Panc1 (cell line): ENCODE data around the gene TP53BP2.

Experiments
- TF ChIP-seq, protein P1 (sequence below): fragments of 450-650 bp; IDR thresholded peaks from 2 replicates; pipeline ENCODE4 v1.5.1; 2017; ENCODE audit warnings: mild to moderate bottlenecking
- TF ChIP-seq, protein P2 (sequence below), 2 experiments: IDR thresholded peaks; 2 replicates each; pipeline ENCODE4 v1.6.1; 2011 to 2012; ENCODE audit warnings: low read depth in 2 of 2, control low read depth in 1 of 2, low read length in 1 of 2, mild to moderate bottlenecking in 1 of 2, moderate library complexity in 1 of 2; ENCODE audit not compliant: insufficient read depth in 1 of 2

DNA sequence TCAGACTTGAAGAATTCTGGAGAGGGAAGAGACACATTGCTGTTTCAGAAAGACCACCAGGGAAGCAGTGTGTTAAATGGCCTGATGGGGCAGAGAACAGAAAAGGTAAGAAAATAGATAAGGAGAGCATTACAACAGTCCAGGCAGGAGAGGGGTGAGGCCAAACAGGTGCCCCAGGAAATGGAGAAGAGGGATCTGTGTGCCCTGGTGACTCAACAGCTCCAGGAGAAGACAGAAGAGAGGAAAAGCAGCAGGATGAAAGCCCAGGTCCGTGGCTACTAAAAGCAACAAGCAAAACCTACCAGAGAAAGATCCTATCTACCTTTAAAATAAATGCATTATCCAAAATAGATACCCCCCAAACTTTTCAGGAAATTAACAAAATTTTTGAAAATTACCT lies 9.2 kb downstream of the TP53BP2 start:
- TF ChIP-seq, protein P1, sequence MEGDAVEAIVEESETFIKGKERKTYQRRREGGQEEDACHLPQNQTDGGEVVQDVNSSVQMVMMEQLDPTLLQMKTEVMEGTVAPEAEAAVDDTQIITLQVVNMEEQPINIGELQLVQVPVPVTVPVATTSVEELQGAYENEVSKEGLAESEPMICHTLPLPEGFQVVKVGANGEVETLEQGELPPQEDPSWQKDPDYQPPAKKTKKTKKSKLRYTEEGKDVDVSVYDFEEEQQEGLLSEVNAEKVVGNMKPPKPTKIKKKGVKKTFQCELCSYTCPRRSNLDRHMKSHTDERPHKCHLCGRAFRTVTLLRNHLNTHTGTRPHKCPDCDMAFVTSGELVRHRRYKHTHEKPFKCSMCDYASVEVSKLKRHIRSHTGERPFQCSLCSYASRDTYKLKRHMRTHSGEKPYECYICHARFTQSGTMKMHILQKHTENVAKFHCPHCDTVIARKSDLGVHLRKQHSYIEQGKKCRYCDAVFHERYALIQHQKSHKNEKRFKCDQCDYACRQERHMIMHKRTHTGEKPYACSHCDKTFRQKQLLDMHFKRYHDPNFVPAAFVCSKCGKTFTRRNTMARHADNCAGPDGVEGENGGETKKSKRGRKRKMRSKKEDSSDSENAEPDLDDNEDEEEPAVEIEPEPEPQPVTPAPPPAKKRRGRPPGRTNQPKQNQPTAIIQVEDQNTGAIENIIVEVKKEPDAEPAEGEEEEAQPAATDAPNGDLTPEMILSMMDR, result no peak
- TF ChIP-seq, protein P2, sequence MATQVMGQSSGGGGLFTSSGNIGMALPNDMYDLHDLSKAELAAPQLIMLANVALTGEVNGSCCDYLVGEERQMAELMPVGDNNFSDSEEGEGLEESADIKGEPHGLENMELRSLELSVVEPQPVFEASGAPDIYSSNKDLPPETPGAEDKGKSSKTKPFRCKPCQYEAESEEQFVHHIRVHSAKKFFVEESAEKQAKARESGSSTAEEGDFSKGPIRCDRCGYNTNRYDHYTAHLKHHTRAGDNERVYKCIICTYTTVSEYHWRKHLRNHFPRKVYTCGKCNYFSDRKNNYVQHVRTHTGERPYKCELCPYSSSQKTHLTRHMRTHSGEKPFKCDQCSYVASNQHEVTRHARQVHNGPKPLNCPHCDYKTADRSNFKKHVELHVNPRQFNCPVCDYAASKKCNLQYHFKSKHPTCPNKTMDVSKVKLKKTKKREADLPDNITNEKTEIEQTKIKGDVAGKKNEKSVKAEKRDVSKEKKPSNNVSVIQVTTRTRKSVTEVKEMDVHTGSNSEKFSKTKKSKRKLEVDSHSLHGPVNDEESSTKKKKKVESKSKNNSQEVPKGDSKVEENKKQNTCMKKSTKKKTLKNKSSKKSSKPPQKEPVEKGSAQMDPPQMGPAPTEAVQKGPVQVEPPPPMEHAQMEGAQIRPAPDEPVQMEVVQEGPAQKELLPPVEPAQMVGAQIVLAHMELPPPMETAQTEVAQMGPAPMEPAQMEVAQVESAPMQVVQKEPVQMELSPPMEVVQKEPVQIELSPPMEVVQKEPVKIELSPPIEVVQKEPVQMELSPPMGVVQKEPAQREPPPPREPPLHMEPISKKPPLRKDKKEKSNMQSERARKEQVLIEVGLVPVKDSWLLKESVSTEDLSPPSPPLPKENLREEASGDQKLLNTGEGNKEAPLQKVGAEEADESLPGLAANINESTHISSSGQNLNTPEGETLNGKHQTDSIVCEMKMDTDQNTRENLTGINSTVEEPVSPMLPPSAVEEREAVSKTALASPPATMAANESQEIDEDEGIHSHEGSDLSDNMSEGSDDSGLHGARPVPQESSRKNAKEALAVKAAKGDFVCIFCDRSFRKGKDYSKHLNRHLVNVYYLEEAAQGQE (IDR thresholded peaks at IDR 0.05; ENCODE audit: insufficient read depth in 1 of 2, low read depth in 2 of 2, low read length in 1 of 2), result no peak
